CD4-positive, alpha-beta T cell (primary cell): ENCODE results near the gene C4BPB. TPM values are rescaled to one million over a fixed set of nuclear protein-coding genes. Genes with fewer than 3 reads are reported as not detected.

Experiments used
- ATAC-seq: fragments of 200-7000 bp; cut with Tn5 transposase; one replicate; pipeline ENCODE4 v1.10.0; 2022; ENCODE audit warnings: mild to moderate bottlenecking; ENCODE audit not compliant: poor library complexity
- CTCF ChIA-PET: fragments of 350-600 bp; sonication (Branson Sonifier 250); formaldehyde crosslinking; loops from one replicate; lab custom pipeline; 2021; ENCODE audit warnings: antibody characterized with exemption, inconsistent platforms; lab: Charles Lee
- POLR2A ChIA-PET: fragments of 350-600 bp; sonication (Branson Sonifier 250); formaldehyde crosslinking; loops from one replicate; lab custom pipeline; 2021; ENCODE audit warnings: antibody characterized with exemption, inconsistent platforms; lab: Charles Lee
- DNase-seq, 14 experiments: peaks; one replicate each; pipeline ENCODE4 v3.0.0-alpha.2; 2013 to 2020; ENCODE audit warnings: mixed read lengths in 2 of 14
- H3K27ac ChIP-seq, 2 donors: one replicate each; pipeline versions ENCODE4 v1.5.1 to v1.7.0; 2013; ENCODE audit warnings: low read length in 2 of 2, low read depth in 1 of 2, mild to moderate bottlenecking in 1 of 2
- H3K27me3 ChIP-seq, 2 experiments: 1 replicate in 1 of 2; 2 replicates in 1 of 2; pipeline versions ENCODE4 v1.6.1 to v1.7.0; 2013; ENCODE audit warnings: low read length in 2 of 2, control low read depth in 1 of 2, mild to moderate bottlenecking in 1 of 2, moderate library complexity in 1 of 2; ENCODE audit not compliant: insufficient read depth in 2 of 2, control insufficient read depth in 1 of 2
- H3K36me3 ChIP-seq: one replicate; pipeline ENCODE4 v1.6.1; 2013; ENCODE audit warnings: low read length, control low read depth; ENCODE audit not compliant: insufficient read depth
- H3K4me1 ChIP-seq: one replicate; pipeline ENCODE4 v1.6.1; 2013; ENCODE audit warnings: low read length, control low read depth; ENCODE audit not compliant: insufficient read depth
- H3K4me3 ChIP-seq: one replicate; pipeline ENCODE4 v1.5.1; 2013; ENCODE audit warnings: mild to moderate bottlenecking, low read length, moderate library complexity
- H3K9me3 ChIP-seq, 2 experiments: 1 replicate in 1 of 2; 2 replicates in 1 of 2; pipeline versions ENCODE4 v1.6.1 to v1.7.0; 2013; ENCODE audit warnings: low read length in 2 of 2, mild to moderate bottlenecking in 2 of 2, control low read depth in 1 of 2, moderate library complexity in 1 of 2; ENCODE audit not compliant: control insufficient read depth in 1 of 2, insufficient read depth in 1 of 2
- H3K27ac Mint-ChIP-seq: one replicate; pipeline ENCODE4 v1.8.0; 2020; ENCODE audit warnings: mixed read lengths
- H3K27me3 Mint-ChIP-seq: one replicate; pipeline ENCODE4 v1.8.0; 2021; ENCODE audit warnings: mixed read lengths
- H3K36me3 Mint-ChIP-seq: one replicate; pipeline ENCODE4 v1.8.0; 2021; ENCODE audit warnings: low read depth, mixed read lengths
- H3K4me1 Mint-ChIP-seq: one replicate; pipeline ENCODE4 v1.8.0; 2021; ENCODE audit warnings: low read depth, mixed read lengths
- H3K4me3 Mint-ChIP-seq: one replicate; pipeline ENCODE4 v1.8.0; 2020; ENCODE audit warnings: mild to moderate bottlenecking, mixed read lengths
- H3K9me3 Mint-ChIP-seq: one replicate; pipeline ENCODE4 v1.8.0; 2020; ENCODE audit warnings: mixed read lengths
- CTCF ChIP-seq: fragments of 200-600 bp; IDR thresholded peaks from one replicate; pipeline ENCODE4 v1.8.0; 2022; ENCODE audit warnings: antibody characterized with exemption, mild to moderate bottlenecking
- intact Hi-C, 2 experiments: fragments of 100-400 bp; cut with DNase I in 1 of 2; cut with micrococcal nuclease in 1 of 2; formaldehyde crosslinking; loops; one replicate each; pipeline versions ENCODE4 v1.15.1 to v1.9.0; 2023 to 2025; cut with DNase I, micrococcal nuclease
- total RNA-seq, 174 experiments: library from RNA in 2 of 174; stranded (reverse) in 2 of 174; gene quantifications; one replicate each; pipeline ENCODE4 v1.2.3 and lab custom pipeline; 2021 to 2026

C4BPB gene
- total RNA-seq, 2 experiments from 2014 or later, result 1.6 to 2.1 TPM

- Histone ChIP-seq H3K4me1 (peaks cover 28% of the 10 kb centered on the region), H3K4me3 (no peak overlapping the region), H3K27me3 (no peaks in the 10 kb centered on the region), H3K9me3 (no peaks in the 10 kb centered on the region), H3K36me3 (peaks cover 5% of the 10 kb centered on the region), H3K27ac (no peak overlapping the region)
- H3K36me3 Mint-ChIP-seq, result peaks cover 25% of the 10 kb centered on the region
- ChIA-PET POLR2A (interaction anchor here (1.5 kb wide), 1 partner anchor 14 kb away, joined by 4 read pairs; the partner anchor contains the start of gene PFKFB2), CTCF (no interaction called here)
- ATAC-seq (no peak), DNase-seq (no peak)
- no peaks in the 10 kb centered on the region for H3K9me3 Mint-ChIP-seq
- TF ChIP-seq CTCF, result no peak
- no peaks in the 10 kb centered on the region for H3K27me3 Mint-ChIP-seq
- no peak overlapping the region for H3K27ac Mint-ChIP-seq
- H3K4me3 Mint-ChIP-seq, result no peak overlapping the region
- intact Hi-C loops, result no loop called here
- H3K4me1 Mint-ChIP-seq, result peaks cover 34% of the 10 kb centered on the region
Observed at GRCh38 chr1:207067665-207068064, 21.0 kb upstream of the C4BPB start.

GRCh38 chr1:207069061-207069460 lies 19.6 kb upstream of the C4BPB start:
- ChIA-PET POLR2A (interaction anchor here (1.5 kb wide), 1 partner anchor 16 kb away, joined by 4 read pairs; the partner anchor contains the start of gene PFKFB2), CTCF (no interaction called here)
- H3K36me3 Mint-ChIP-seq, result peaks cover 13% of the 10 kb centered on the region
- ATAC-seq (no peak), DNase-seq (peak in 1 of 14 experiments; percentile 5)
- H3K4me1 Mint-ChIP-seq, result peaks cover 34% of the 10 kb centered on the region
- no peaks in the 10 kb centered on the region for H3K27me3 Mint-ChIP-seq
- no peaks in the 10 kb centered on the region for H3K36me3 ChIP-seq
- H3K4me3 ChIP-seq, result no peak overlapping the region
- no peak overlapping the region for H3K27ac ChIP-seq
- H3K4me3 Mint-ChIP-seq, result no peak overlapping the region
- intact Hi-C loops, result no loop called here
- no peaks in the 10 kb centered on the region for H3K27me3 ChIP-seq
- no peaks in the 10 kb centered on the region for H3K9me3 ChIP-seq
- H3K9me3 Mint-ChIP-seq, result no peaks in the 10 kb centered on the region
- H3K27ac Mint-ChIP-seq, result peak overlapping the region; percentile 15
- peaks cover 28% of the 10 kb centered on the region for H3K4me1 ChIP-seq
- TF ChIP-seq CTCF, result no peak

- no peaks in the 10 kb centered on the region for H3K27me3 Mint-ChIP-seq
- DNase-seq (no peak), ATAC-seq (no peak)
- H3K9me3 Mint-ChIP-seq, result no peaks in the 10 kb centered on the region
- Histone ChIP-seq H3K27ac (no peak overlapping the region), H3K36me3 (no peaks in the 10 kb centered on the region), H3K4me1 (peaks cover 28% of the 10 kb centered on the region), H3K27me3 (no peaks in the 10 kb centered on the region), H3K9me3 (no peaks in the 10 kb centered on the region), H3K4me3 (no peak overlapping the region)
- H3K4me3 Mint-ChIP-seq, result no peak overlapping the region
- ChIA-PET CTCF (interaction anchor here (1.2 kb wide), 1 partner anchor 17 kb away, joined by 4 read pairs; the partner anchor contains the start of gene PFKFB2), POLR2A (interaction anchor here (2.4 kb wide), 1 partner anchor 17 kb away, joined by 9 read pairs; the partner anchor contains the start of gene PFKFB2)
- peaks cover 11% of the 10 kb centered on the region for H3K36me3 Mint-ChIP-seq
- peaks cover 34% of the 10 kb centered on the region for H3K4me1 Mint-ChIP-seq
- intact Hi-C loops, result loop anchor here (2.0 to 10.0 kb wide), 2 partner anchors 17 to 135 kb away; partner anchors contain the start of gene PFKFB2 (in 1 of the 2)
- no peak for TF ChIP-seq CTCF
- peak overlapping the region; percentile 67 for H3K27ac Mint-ChIP-seq
Observed at GRCh38 chr1:207069858-207070506, 18.7 kb upstream of the C4BPB start.
